HEK293 (cell line): Measurements from ENCODE around the gene CLIC2.

Experiments used
- CTCF ChIA-PET: fragments of 350-600 bp; formaldehyde crosslinking; extraction: SDS; loops from one replicate; lab custom pipeline; 2021; ENCODE audit warnings: antibody characterized with exemption; lab: Yijun Ruan, JAX
- POLR2A ChIA-PET: fragments of 300-600 bp; formaldehyde crosslinking; extraction: SDS; loops from one replicate; lab custom pipeline; 2020; ENCODE audit warnings: antibody characterized with exemption, inconsistent platforms; lab: Yijun Ruan, JAX
- H3K27ac ChIP-seq: fragments of 200-500 bp; sonication (Bioruptor generic); 2 replicates; pipeline ENCODE4 v1.5.1; 2014; ENCODE audit warnings: low read depth, low read length, control low read depth, inconsistent platforms; ENCODE audit errors: extremely low read depth
- H3K36me3 ChIP-seq, 2 experiments: fragments of 200-500 bp in 1 of 2; sonication (Bioruptor generic) in 1 of 2; 1 replicate in 1 of 2; 2 replicates in 1 of 2; pipeline ENCODE4 v1.5.1; 2014 to 2017; ENCODE audit warnings: inconsistent platforms in 2 of 2, low read length in 2 of 2; ENCODE audit not compliant: control insufficient read depth in 2 of 2, insufficient read depth in 1 of 2
- H3K4me1 ChIP-seq: fragments of 200-500 bp; sonication (Bioruptor generic); 2 replicates; pipeline ENCODE4 v1.5.1; 2014; ENCODE audit warnings: mild to moderate bottlenecking, low read length, inconsistent platforms; ENCODE audit not compliant: control insufficient read depth, insufficient read depth
- H3K4me3 ChIP-seq: 2 replicates; pipeline ENCODE4 v1.5.1; 2011; ENCODE audit warnings: low read depth, mild to moderate bottlenecking, control low read depth, low read length, moderate library complexity
- H3K9me3 ChIP-seq: fragments of 200-500 bp; sonication (Bioruptor generic); 2 replicates; pipeline ENCODE4 v1.5.1; 2014; ENCODE audit warnings: low read depth, low read length, inconsistent platforms; ENCODE audit not compliant: control insufficient read depth, insufficient read depth
- ATF2 ChIP-seq: fragments of 450-650 bp; formaldehyde crosslinking; IDR thresholded peaks from 2 replicates; pipeline ENCODE4 v1.5.1; 2016; ENCODE audit warnings: missing biosample characterization, missing genetic modification characterization, low read depth
- GLIS2 ChIP-seq: fragments of 450-650 bp; formaldehyde crosslinking; IDR thresholded peaks from 2 replicates; pipeline ENCODE4 v1.5.1; 2016; ENCODE audit warnings: missing biosample characterization, missing genetic modification characterization
- KLF1 ChIP-seq: fragments of 450-650 bp; formaldehyde crosslinking; IDR thresholded peaks from 2 replicates; pipeline ENCODE4 v1.5.1; 2016; ENCODE audit warnings: missing biosample characterization, missing genetic modification characterization
- MZF1 ChIP-seq: fragments of 450-650 bp; formaldehyde crosslinking; IDR thresholded peaks from 2 replicates; pipeline ENCODE4 v1.5.1; 2017; ENCODE audit warnings: missing biosample characterization, missing genetic modification characterization, borderline replicate concordance
- OVOL3 ChIP-seq: fragments of 450-650 bp; formaldehyde crosslinking; IDR thresholded peaks from 2 replicates; pipeline ENCODE4 v1.5.1; 2016; ENCODE audit warnings: missing biosample characterization, missing genetic modification characterization
- PRDM1 ChIP-seq: fragments of 450-650 bp; formaldehyde crosslinking; IDR thresholded peaks from 2 replicates; pipeline ENCODE4; 2016; ENCODE audit warnings: missing biosample characterization, missing genetic modification characterization
- ZBTB17 ChIP-seq: fragments of 450-650 bp; formaldehyde crosslinking; IDR thresholded peaks from 2 replicates; pipeline ENCODE4 v1.5.1; 2016; ENCODE audit warnings: missing biosample characterization, missing genetic modification characterization
- ZFP69B ChIP-seq: fragments of 450-650 bp; formaldehyde crosslinking; IDR thresholded peaks from 2 replicates; pipeline ENCODE4 v1.5.1; 2016; ENCODE audit warnings: missing biosample characterization, missing genetic modification characterization
- ZNF133 ChIP-seq: fragments of 450-650 bp; formaldehyde crosslinking; IDR thresholded peaks from 2 replicates; pipeline ENCODE4 v1.5.1; 2016; ENCODE audit warnings: missing biosample characterization, missing genetic modification characterization
- ZNF146 ChIP-seq: fragments of 450-650 bp; formaldehyde crosslinking; IDR thresholded peaks from 2 replicates; pipeline ENCODE4 v1.5.1; 2016; ENCODE audit warnings: missing biosample characterization, missing genetic modification characterization
- ZNF202 ChIP-seq: fragments of 450-650 bp; formaldehyde crosslinking; IDR thresholded peaks from 2 replicates; pipeline ENCODE4 v1.5.1; 2016; ENCODE audit warnings: missing biosample characterization, missing genetic modification characterization, borderline replicate concordance
- ZNF391 ChIP-seq: fragments of 450-650 bp; formaldehyde crosslinking; IDR thresholded peaks from 2 replicates; pipeline ENCODE4 v1.5.1; 2016; ENCODE audit warnings: low read depth, missing biosample characterization, missing genetic modification characterization, borderline replicate concordance
- ZNF560 ChIP-seq: fragments of 450-650 bp; formaldehyde crosslinking; IDR thresholded peaks from 2 replicates; pipeline ENCODE4 v1.5.1; 2017; ENCODE audit warnings: missing biosample characterization, missing genetic modification characterization, borderline replicate concordance
- ZNF585B ChIP-seq: fragments of 450-650 bp; formaldehyde crosslinking; IDR thresholded peaks from 2 replicates; pipeline ENCODE4 v1.5.1; 2016; ENCODE audit warnings: missing biosample characterization, missing genetic modification characterization
- ZNF596 ChIP-seq: fragments of 450-650 bp; IDR thresholded peaks from 2 replicates; pipeline ENCODE4 v1.5.0; 2018; ENCODE audit warnings: missing biosample characterization, mild to moderate bottlenecking, missing genetic modification characterization, moderate library complexity
- ZNF600 ChIP-seq: fragments of 450-650 bp; formaldehyde crosslinking; IDR thresholded peaks from 2 replicates; pipeline ENCODE4 v1.5.1; 2016; ENCODE audit warnings: missing biosample characterization, missing genetic modification characterization
- ZNF692 ChIP-seq: fragments of 450-650 bp; formaldehyde crosslinking; IDR thresholded peaks from 2 replicates; pipeline ENCODE4 v1.5.1; 2016; ENCODE audit warnings: missing biosample characterization, missing genetic modification characterization
- ZNF76 ChIP-seq: fragments of 450-650 bp; formaldehyde crosslinking; IDR thresholded peaks from 2 replicates; pipeline ENCODE4; 2016; ENCODE audit warnings: low read depth, missing biosample characterization, missing genetic modification characterization, borderline replicate concordance
- TF ChIP-seq, protein P1 (sequence below): fragments of 450-650 bp; formaldehyde crosslinking; IDR thresholded peaks from 2 replicates; pipeline ENCODE4 v1.5.1; 2017; ENCODE audit warnings: missing biosample characterization, mild to moderate bottlenecking, missing genetic modification characterization, moderate library complexity
- TF ChIP-seq, protein P2 (sequence below): fragments of 450-650 bp; formaldehyde crosslinking; IDR thresholded peaks from 2 replicates; pipeline ENCODE4 v1.5.1; 2016; ENCODE audit warnings: missing biosample characterization, missing genetic modification characterization
- TF ChIP-seq, protein P3 (sequence below): fragments of 450-650 bp; formaldehyde crosslinking; IDR thresholded peaks from 2 replicates; pipeline ENCODE4 v1.5.1; 2016; ENCODE audit warnings: missing biosample characterization, missing genetic modification characterization

CLIC2 gene

DNA sequence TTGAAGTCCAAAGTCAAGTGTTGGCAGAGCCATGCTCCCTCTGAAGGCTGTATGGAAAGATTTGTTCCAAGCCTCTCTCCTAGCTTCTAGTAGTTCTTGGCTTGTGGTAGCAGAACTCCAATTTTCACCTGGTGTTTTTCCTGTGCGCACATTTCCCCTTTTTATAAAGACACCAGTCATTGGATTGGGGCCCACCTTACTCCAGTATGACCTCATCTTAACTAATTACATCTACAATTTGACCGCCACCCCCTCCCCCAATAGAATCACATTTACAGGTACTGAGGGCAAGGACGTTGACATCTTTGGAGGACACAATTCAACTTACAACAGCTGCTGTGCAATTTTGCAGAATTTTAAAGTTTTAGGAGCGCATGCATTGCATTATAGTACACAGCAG, 86.9 kb downstream of the CLIC2 start:
- TF ChIP-seq OVOL3 (tag by site-specific recombination), result no peak
- TF ChIP-seq, protein P1, sequence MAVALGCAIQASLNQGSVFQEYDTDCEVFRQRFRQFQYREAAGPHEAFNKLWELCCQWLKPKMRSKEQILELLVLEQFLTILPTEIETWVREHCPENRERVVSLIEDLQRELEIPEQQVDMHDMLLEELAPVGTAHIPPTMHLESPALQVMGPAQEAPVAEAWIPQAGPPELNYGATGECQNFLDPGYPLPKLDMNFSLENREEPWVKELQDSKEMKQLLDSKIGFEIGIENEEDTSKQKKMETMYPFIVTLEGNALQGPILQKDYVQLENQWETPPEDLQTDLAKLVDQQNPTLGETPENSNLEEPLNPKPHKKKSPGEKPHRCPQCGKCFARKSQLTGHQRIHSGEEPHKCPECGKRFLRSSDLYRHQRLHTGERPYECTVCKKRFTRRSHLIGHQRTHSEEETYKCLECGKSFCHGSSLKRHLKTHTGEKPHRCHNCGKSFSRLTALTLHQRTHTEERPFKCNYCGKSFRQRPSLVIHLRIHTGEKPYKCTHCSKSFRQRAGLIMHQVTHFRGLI (tag by site-specific recombination), result no peak
- peak; percentile 84 for TF ChIP-seq ZNF692 (tag by site-specific recombination)
- TF ChIP-seq, protein P2, sequence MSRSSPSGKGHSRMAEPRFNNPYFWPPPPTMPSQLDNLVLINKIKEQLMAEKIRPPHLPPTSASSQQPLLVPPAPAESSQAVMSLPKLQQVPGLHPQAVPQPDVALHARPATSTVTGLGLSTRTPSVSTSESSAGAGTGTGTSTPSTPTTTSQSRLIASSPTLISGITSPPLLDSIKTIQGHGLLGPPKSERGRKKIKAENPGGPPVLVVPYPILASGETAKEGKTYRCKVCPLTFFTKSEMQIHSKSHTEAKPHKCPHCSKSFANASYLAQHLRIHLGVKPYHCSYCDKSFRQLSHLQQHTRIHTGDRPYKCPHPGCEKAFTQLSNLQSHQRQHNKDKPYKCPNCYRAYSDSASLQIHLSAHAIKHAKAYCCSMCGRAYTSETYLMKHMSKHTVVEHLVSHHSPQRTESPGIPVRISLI (tag by site-specific recombination), result no peak
- TF ChIP-seq ZNF560, result no peak
- no peak for TF ChIP-seq ATF2 (tag by site-specific recombination)
- no peak for TF ChIP-seq ZNF76
- TF ChIP-seq PRDM1, result no peak
- no peak for TF ChIP-seq ZNF391
- no peak for TF ChIP-seq MZF1
- TF ChIP-seq ZFP69B (tag by site-specific recombination), result peak; percentile 77
- no peak for TF ChIP-seq ZNF146
- no peak for TF ChIP-seq ZNF596 (tag by site-specific recombination)
- no peak for TF ChIP-seq GLIS2
- no peak for TF ChIP-seq ZNF202 (tag by site-specific recombination)
- TF ChIP-seq, protein P3, sequence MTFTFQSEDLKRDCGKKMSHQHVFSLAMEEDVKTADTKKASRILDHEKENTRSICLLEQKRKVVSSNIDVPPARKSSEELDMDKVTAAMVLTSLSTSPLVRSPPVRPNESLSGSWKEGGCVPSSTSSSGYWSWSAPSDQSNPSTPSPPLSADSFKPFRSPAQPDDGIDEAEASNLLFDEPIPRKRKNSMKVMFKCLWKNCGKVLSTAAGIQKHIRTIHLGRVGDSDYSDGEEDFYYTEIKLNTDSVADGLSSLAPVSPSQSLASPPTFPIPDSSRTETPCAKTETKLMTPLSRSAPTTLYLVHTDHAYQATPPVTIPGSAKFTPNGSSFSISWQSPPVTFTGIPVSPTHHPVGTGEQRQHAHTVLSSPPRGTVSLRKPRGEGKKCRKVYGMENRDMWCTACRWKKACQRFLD (tag by site-specific recombination), result no peak
- no peak for TF ChIP-seq KLF1 (tag by site-specific recombination)
- no peaks in the 10 kb centered on the region for H3K36me3 ChIP-seq
- H3K4me3 ChIP-seq, result no peak overlapping the region
- H3K9me3 ChIP-seq, result no peaks in the 10 kb centered on the region
- H3K4me1 ChIP-seq, result no peaks in the 10 kb centered on the region
- ChIA-PET POLR2A (interaction anchor here (1.3 kb wide), 1 partner anchor 31 kb away, joined by 3 read pairs; no protein-coding TSS in a partner anchor), CTCF (no interaction called here)
- no peak overlapping the region for H3K27ac ChIP-seq

GRCh38 chrX:155246748-155247147, 87.7 kb downstream of the CLIC2 start:
- CTCF ChIA-PET, result no interaction called here

More at GRCh38 chrX:155246748-155247147, 87.7 kb downstream of the CLIC2 start:
- Histone ChIP-seq H3K9me3 (no peaks in the 10 kb centered on the region), H3K36me3 (peaks cover 0 to 4% of the 10 kb centered on the region in 2 experiments; a peak in 1 of 3 replicates), H3K4me3 (no peak overlapping the region), H3K27ac (no peak overlapping the region)
- POLR2A ChIA-PET, result interaction anchor here (1.3 kb wide), 1 partner anchor 30 kb away, joined by 3 read pairs; no protein-coding TSS in a partner anchor
- peak; percentile 63 for TF ChIP-seq ZBTB17
- no peak for TF ChIP-seq ZNF585B (tag by site-specific recombination)
- TF ChIP-seq ZNF391, result no peak
- TF ChIP-seq ZNF133 (tag by site-specific recombination), result no peak
- TF ChIP-seq ZNF600 (tag by site-specific recombination), result peak; percentile 34; the same call in 1 of the 2 replicates
- TF ChIP-seq, all 188 proteins: peak for 2
- H3K4me1 ChIP-seq, result no peaks in the 10 kb centered on the region
